Measurements from ENCODE around the gene HPCA. TPM values are rescaled to one million over a fixed set of nuclear protein-coding genes. Genes with fewer than 3 reads are reported as not detected.

HPCA gene
- total and polyA plus RNA-seq, 2 experiments from 2014 or later: 0.85 TPM; not detected in 1

- no peak overlapping the region for H3K4me2 ChIP-seq
- no peaks in the 10 kb centered on the region for H3K4me1 ChIP-seq (ENCODE audit: insufficient read depth)
- H3K27me3 ChIP-seq: no peaks in the 10 kb centered on the region
- H4K20me1 ChIP-seq (ENCODE audit: insufficient read depth, poor library complexity, severe bottlenecking): no peaks in the 10 kb centered on the region
- TF ChIP-seq CTCF (IDR thresholded peaks at IDR 0.05; ENCODE audit: poor library complexity): no peak
- TF ChIP-seq EZH2 (IDR thresholded peaks at IDR 0.05; ENCODE audit: borderline replicate concordance): no peak
- no peak for TF ChIP-seq EZH2phosphoT487 (IDR thresholded peaks at IDR 0.05; ENCODE audit: low read depth, severe bottlenecking, unreplicated experiment)
- DNase-seq (ENCODE audit: low spot score): no peak
- no peaks in the 10 kb centered on the region for H3K36me3 ChIP-seq (replicated peaks; ENCODE audit: insufficient read depth, low read depth)
- H2AFZ ChIP-seq: no peak overlapping the region
- no peak overlapping the region for H3K27ac ChIP-seq
- H3K79me2 ChIP-seq: no peaks in the 10 kb centered on the region
- no peak overlapping the region for H3K4me3 ChIP-seq
- H3K9me2 ChIP-seq (replicated peaks; ENCODE audit: insufficient read depth): no peaks in the 10 kb centered on the region
- WGBS (ENCODE audit: low lambda C conversion rate, missing lambda C conversion rate): 91% methylated on average over 7 of the region's 7 CpGs
- no peaks in the 10 kb centered on the region for H3K9me3 ChIP-seq (ENCODE audit: low read depth)
These were observed 31.2 kb downstream of the HPCA start for GRCh38 chr1:32917521-32917920.

GRCh38 chr1:32918179-32918578, 31.9 kb downstream of the HPCA start:
- no peak overlapping the region for H2AFZ ChIP-seq
- H3K4me2 ChIP-seq: no peak overlapping the region
- no peaks in the 10 kb centered on the region for H3K36me3 ChIP-seq (replicated peaks; ENCODE audit: insufficient read depth, low read depth)
- no peaks in the 10 kb centered on the region for H3K27me3 ChIP-seq
- WGBS (ENCODE audit: low lambda C conversion rate, missing lambda C conversion rate): 19% methylated on average over 1 of the region's 1 CpG
- H4K20me1 ChIP-seq (ENCODE audit: insufficient read depth, poor library complexity, severe bottlenecking): no peaks in the 10 kb centered on the region
- no peak for TF ChIP-seq CTCF (IDR thresholded peaks at IDR 0.05; ENCODE audit: poor library complexity)
- no peak for TF ChIP-seq EZH2phosphoT487 (IDR thresholded peaks at IDR 0.05; ENCODE audit: low read depth, severe bottlenecking, unreplicated experiment)
- TF ChIP-seq EZH2 (IDR thresholded peaks at IDR 0.05; ENCODE audit: borderline replicate concordance): no peak
- no peaks in the 10 kb centered on the region for H3K79me2 ChIP-seq
- no peak overlapping the region for H3K27ac ChIP-seq
- H3K4me3 ChIP-seq: no peak overlapping the region
- H3K9me2 ChIP-seq (replicated peaks; ENCODE audit: insufficient read depth): no peaks in the 10 kb centered on the region
- no peak for DNase-seq (ENCODE audit: low spot score)
- H3K4me1 ChIP-seq (ENCODE audit: insufficient read depth): no peaks in the 10 kb centered on the region
- no peaks in the 10 kb centered on the region for H3K9me3 ChIP-seq (ENCODE audit: low read depth)

- no peaks in the 10 kb centered on the region for H3K36me3 ChIP-seq (replicated peaks; ENCODE audit: insufficient read depth, low read depth)
- H3K4me1 ChIP-seq (ENCODE audit: insufficient read depth): peaks cover 8% of the 10 kb centered on the region
- H3K79me2 ChIP-seq: no peaks in the 10 kb centered on the region
- no peaks in the 10 kb centered on the region for H3K9me2 ChIP-seq (replicated peaks; ENCODE audit: insufficient read depth)
- WGBS (ENCODE audit: low lambda C conversion rate, missing lambda C conversion rate): 84% methylated on average over 11 of the region's 11 CpGs
- no peak overlapping the region for H2AFZ ChIP-seq
- no peak overlapping the region for H3K27ac ChIP-seq
- TF ChIP-seq EZH2phosphoT487 (IDR thresholded peaks at IDR 0.05; ENCODE audit: low read depth, severe bottlenecking, unreplicated experiment) (no peak), CTCF (IDR thresholded peaks at IDR 0.05; ENCODE audit: poor library complexity) (no peak), EZH2 (IDR thresholded peaks at IDR 0.05; ENCODE audit: borderline replicate concordance) (no peak)
- H4K20me1 ChIP-seq (ENCODE audit: insufficient read depth, poor library complexity, severe bottlenecking): no peaks in the 10 kb centered on the region
- DNase-seq (ENCODE audit: low spot score): no peak
- H3K4me2 ChIP-seq: no peak overlapping the region
- no peaks in the 10 kb centered on the region for H3K27me3 ChIP-seq
- no peak overlapping the region for H3K4me3 ChIP-seq
- H3K9me3 ChIP-seq (ENCODE audit: low read depth): no peaks in the 10 kb centered on the region
These were observed 33.8 kb downstream of the HPCA start for GRCh38 chr1:32919811-32920733.
